Activated CD8-positive, alpha-beta T cell treated with anti-CD3 and anti-CD28 coated beads, Interleukin-2, amount 10 ng/mL, durations not matched to agents 7 days and 5 days (primary cell): ENCODE data around the gene CRBN. TPM values are rescaled to one million over a fixed set of nuclear protein-coding genes. Genes with fewer than 3 reads are reported as not detected.
A peak's percentile ranks its signal among the peaks of the same experiment; 100 is the strongest.

Experiments
- ATAC-seq: fragments of 150-1000 bp; cut with Tn5 transposase; one replicate; pipeline ENCODE4 v1.10.0; 2021; ENCODE audit warnings: moderate library complexity
- CTCF ChIA-PET: fragments of 350-600 bp; sonication (Branson Sonifier 250); formaldehyde crosslinking; loops from one replicate; lab custom pipeline; 2021; ENCODE audit warnings: antibody characterized with exemption; lab: Charles Lee
- POLR2A ChIA-PET: fragments of 350-600 bp; sonication (Branson Sonifier 250); formaldehyde crosslinking; loops from one replicate; lab custom pipeline; 2021; ENCODE audit warnings: antibody characterized with exemption; lab: Charles Lee
- DNase-seq: peaks from one replicate; pipeline ENCODE4 v3.0.0-alpha.2; 2020
- H3K27ac Mint-ChIP-seq: one replicate; pipeline ENCODE4 v1.8.0; 2021; ENCODE audit warnings: mild to moderate bottlenecking, mixed read lengths
- H3K27me3 Mint-ChIP-seq: one replicate; pipeline ENCODE4 v1.8.0; 2021; ENCODE audit warnings: low read depth, mixed read lengths
- H3K36me3 Mint-ChIP-seq: one replicate; pipeline ENCODE4 v1.8.0; 2021; ENCODE audit warnings: low read depth, mixed read lengths
- H3K4me1 Mint-ChIP-seq: one replicate; pipeline ENCODE4 v1.8.0; 2021; ENCODE audit warnings: low read depth, mixed read lengths
- H3K4me3 Mint-ChIP-seq: one replicate; pipeline ENCODE4 v1.8.0; 2021; ENCODE audit warnings: mild to moderate bottlenecking, mixed read lengths
- H3K9me3 Mint-ChIP-seq: one replicate; pipeline ENCODE4 v1.8.0; 2022; ENCODE audit warnings: mixed read lengths; ENCODE audit not compliant: insufficient read depth
- total RNA-seq, 2 experiments: library from RNA; stranded (reverse); gene quantifications; one replicate each; pipeline ENCODE4 v1.2.3, GENCODE V29; 2021

CRBN gene
- total RNA-seq: 10 to 100 TPM; 52.0 to 56.7 TPM

GRCh38 chr3:3179407-3180094 lies at the start of gene CRBN:
Gene CRBN (minus strand): TSS chr3:3179691. CDS start chr3:3179687, 4 bp downstream.
- Mint-ChIP-seq H3K27me3 (peaks cover 5% of the 10 kb centered on the region), H3K4me1 (peaks cover 45% of the 10 kb centered on the region), H3K36me3 (peaks cover 25% of the 10 kb centered on the region), H3K9me3 (no peaks in the 10 kb centered on the region), H3K27ac (peak within 1 kb of the TSS; percentile 83), H3K4me3 (peak within 1 kb of the TSS; percentile 85)
- ATAC-seq: peak; percentile 97
- POLR2A ChIA-PET: interaction anchor here (0.6 kb wide), 2 partner anchors 13 to 20 kb away, joined by 3 to 5 read pairs; no protein-coding TSS in a partner anchor
- peak; percentile 92 for DNase-seq
- CTCF ChIA-PET: interaction anchor here (0.7 to 1.7 kb wide), 7 partner anchors 9 to 1103 kb away, joined by 3 to 6 read pairs (median 4); no protein-coding TSS in a partner anchor

DNA sequence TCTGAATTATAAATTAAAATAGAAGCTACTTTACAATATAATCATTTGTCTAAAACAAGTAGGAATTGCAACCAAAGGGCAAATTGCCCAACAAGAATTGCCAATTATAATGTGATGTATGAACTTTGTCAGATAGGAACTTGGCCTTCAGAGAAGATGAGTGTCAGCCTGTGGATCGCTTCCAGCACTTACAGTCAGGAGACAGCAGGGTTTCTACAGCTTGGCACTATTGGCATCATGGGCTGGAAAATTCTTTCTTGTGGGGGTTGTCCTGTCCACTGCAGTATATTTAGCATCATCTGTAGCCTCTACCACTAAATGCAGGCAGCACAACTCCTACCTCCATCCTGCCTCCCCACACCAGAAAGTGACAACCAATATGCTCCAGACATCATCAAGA lies 48.1 kb upstream of the CRBN start:
- Mint-ChIP-seq H3K4me1 (no peaks in the 10 kb centered on the region), H3K27me3 (no peaks in the 10 kb centered on the region)

GRCh38 chr3:3221528-3221927 lies 42.0 kb upstream of the CRBN start:
- ATAC-seq: no peak
- H3K36me3 Mint-ChIP-seq: no peaks in the 10 kb centered on the region
- no peak for DNase-seq
- ChIA-PET POLR2A (no interaction called here), CTCF (no interaction called here)
- H3K4me3 Mint-ChIP-seq: no peak overlapping the region
- H3K27ac Mint-ChIP-seq: no peak overlapping the region
- no peaks in the 10 kb centered on the region for H3K9me3 Mint-ChIP-seq
- peaks cover 3% of the 10 kb centered on the region for H3K27me3 Mint-ChIP-seq
- no peaks in the 10 kb centered on the region for H3K4me1 Mint-ChIP-seq

More for the DNA sequence above, 48.1 kb upstream of the CRBN start:
- ATAC-seq: no peak
- ChIA-PET CTCF (no interaction called here), POLR2A (no interaction called here)
- no peaks in the 10 kb centered on the region for H3K36me3 Mint-ChIP-seq
- no peak overlapping the region for H3K27ac Mint-ChIP-seq
- no peaks in the 10 kb centered on the region for H3K9me3 Mint-ChIP-seq
- no peak for DNase-seq
- no peak overlapping the region for H3K4me3 Mint-ChIP-seq

GRCh38 chr3:3216401-3216800 lies 36.9 kb upstream of the CRBN start:
- no peaks in the 10 kb centered on the region for H3K36me3 Mint-ChIP-seq
- ChIA-PET CTCF (no interaction called here), POLR2A (no interaction called here)
- ATAC-seq (no peak), DNase-seq (no peak)
- no peaks in the 10 kb centered on the region for H3K4me1 Mint-ChIP-seq
- H3K27ac Mint-ChIP-seq: no peak overlapping the region
- no peaks in the 10 kb centered on the region for H3K9me3 Mint-ChIP-seq
- no peak overlapping the region for H3K4me3 Mint-ChIP-seq
- peaks cover 3% of the 10 kb centered on the region for H3K27me3 Mint-ChIP-seq

DNA sequence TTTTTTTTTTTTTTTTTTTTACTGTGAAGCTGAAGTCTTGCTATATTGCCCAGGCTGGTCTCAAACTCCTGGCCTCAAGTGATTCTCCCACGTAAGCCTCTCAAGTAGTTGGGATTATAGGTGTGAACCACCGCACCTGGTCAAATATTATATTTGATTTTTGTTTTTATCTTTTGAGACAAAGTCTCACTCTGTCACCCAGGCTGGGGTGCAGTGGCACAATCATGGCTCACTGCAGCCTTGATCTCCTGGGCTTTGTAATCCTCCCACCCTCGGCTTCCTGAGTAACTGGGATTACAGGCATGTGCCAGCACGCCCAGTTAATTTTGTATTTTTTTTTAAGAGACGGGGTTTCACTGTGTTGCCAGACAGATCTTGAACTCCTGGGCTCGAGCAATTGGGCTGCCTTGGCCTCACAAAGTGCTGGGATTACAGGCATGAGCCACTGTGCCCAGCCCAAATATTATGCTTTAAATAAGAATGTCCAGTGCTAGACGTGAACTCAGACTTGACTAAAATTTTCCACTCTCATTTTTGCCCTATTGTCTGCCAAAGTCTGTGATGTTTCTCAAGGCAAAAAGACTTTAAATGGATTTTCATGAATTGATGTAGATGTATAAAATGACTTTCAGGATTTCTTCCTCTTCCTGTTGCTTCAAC lies 33.4 kb upstream of the CRBN start:
- DNase-seq (no peak), ATAC-seq (no peak)
- no peak overlapping the region for H3K27ac Mint-ChIP-seq
- H3K27me3 Mint-ChIP-seq: peaks cover 5% of the 10 kb centered on the region
- H3K4me3 Mint-ChIP-seq: no peak overlapping the region
- no peaks in the 10 kb centered on the region for H3K4me1 Mint-ChIP-seq
- ChIA-PET POLR2A (no interaction called here), CTCF (interaction anchor here (3.9 kb wide), 1 partner anchor 12 kb away, joined by 29 read pairs; no protein-coding TSS in a partner anchor)
- H3K36me3 Mint-ChIP-seq: no peaks in the 10 kb centered on the region
- no peaks in the 10 kb centered on the region for H3K9me3 Mint-ChIP-seq

- ATAC-seq: no peak
- POLR2A ChIA-PET: no interaction called here
- H3K27ac Mint-ChIP-seq: no peak overlapping the region
Measured at GRCh38 chr3:3209714-3210113, 30.2 kb upstream of the CRBN start.

GRCh38 chr3:3209057-3209456 lies 29.6 kb upstream of the CRBN start:
- no peak for ATAC-seq
- ChIA-PET POLR2A (no interaction called here), CTCF (interaction anchor here (1.9 to 3.9 kb wide), 2 partner anchors 9 to 789 kb away, joined by 7 to 29 read pairs; no protein-coding TSS in a partner anchor)
- Mint-ChIP-seq H3K4me3 (no peak overlapping the region), H3K4me1 (no peaks in the 10 kb centered on the region), H3K27ac (no peak overlapping the region), H3K36me3 (no peaks in the 10 kb centered on the region), H3K9me3 (no peaks in the 10 kb centered on the region), H3K27me3 (peaks cover 2% of the 10 kb centered on the region)
- DNase-seq: no peak

More at GRCh38 chr3:3209714-3210113, 30.2 kb upstream of the CRBN start:
- Mint-ChIP-seq H3K4me1 (no peaks in the 10 kb centered on the region), H3K4me3 (no peak overlapping the region), H3K27me3 (peaks cover 2% of the 10 kb centered on the region), H3K36me3 (no peaks in the 10 kb centered on the region), H3K9me3 (no peaks in the 10 kb centered on the region)
- CTCF ChIA-PET: interaction anchor here (1.9 to 3.9 kb wide), 2 partner anchors 9 to 788 kb away, joined by 7 to 29 read pairs; no protein-coding TSS in a partner anchor
- no peak for DNase-seq

DNA sequence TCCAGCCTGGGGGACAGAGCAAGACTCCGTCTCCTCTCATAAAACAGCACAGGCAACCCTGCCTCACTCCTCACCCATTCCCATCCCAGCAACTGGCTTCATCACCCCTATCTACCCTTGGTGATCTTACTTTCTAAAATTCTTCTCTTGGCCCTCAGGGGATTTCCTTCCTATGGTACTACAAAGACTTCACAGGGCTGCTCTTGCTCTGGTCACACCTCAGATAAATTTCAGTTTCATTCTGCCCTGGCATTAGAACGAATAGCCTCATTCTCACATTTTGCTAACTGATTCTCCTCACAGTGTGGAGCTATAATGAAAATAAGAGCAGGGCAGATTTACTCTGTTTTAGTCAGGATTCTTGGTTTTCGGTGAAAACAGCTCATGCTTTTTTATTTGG lies 22.1 kb upstream of the CRBN start:
- no peak overlapping the region for H3K4me3 Mint-ChIP-seq
- DNase-seq: no peak
- H3K9me3 Mint-ChIP-seq: no peaks in the 10 kb centered on the region
- POLR2A ChIA-PET: interaction anchor here (1.2 kb wide), 1 partner anchor 796 kb away, joined by 3 read pairs; no protein-coding TSS in a partner anchor
- H3K27me3 Mint-ChIP-seq: peaks cover 5% of the 10 kb centered on the region
- no peaks in the 10 kb centered on the region for H3K36me3 Mint-ChIP-seq
- peak; percentile 61 for ATAC-seq
- H3K27ac Mint-ChIP-seq: no peak overlapping the region
- H3K4me1 Mint-ChIP-seq: peaks cover 16% of the 10 kb centered on the region
- CTCF ChIA-PET: interaction anchor here (1.2 to 5.1 kb wide), 11 partner anchors 9 to 1092 kb away, joined by 3 to 81 read pairs (median 6); no protein-coding TSS in a partner anchor

GRCh38 chr3:3200632-3201212 lies 21.2 kb upstream of the CRBN start:
- DNase-seq: peak; percentile 43

GRCh38 chr3:3199306-3199705 lies 19.8 kb upstream of the CRBN start:
- POLR2A ChIA-PET: no interaction called here
- no peak overlapping the region for H3K4me3 Mint-ChIP-seq
- no peak overlapping the region for H3K27ac Mint-ChIP-seq

More at GRCh38 chr3:3200632-3201212, 21.2 kb upstream of the CRBN start:
- ChIA-PET CTCF (interaction anchor here (0.7 to 5.1 kb wide), 22 partner anchors 9 to 1092 kb away, joined by 3 to 81 read pairs (median 4); no protein-coding TSS in a partner anchor), POLR2A (interaction anchor here (1.2 kb wide), 1 partner anchor 797 kb away, joined by 3 read pairs; no protein-coding TSS in a partner anchor)
- H3K4me3 Mint-ChIP-seq: no peak overlapping the region
- no peak overlapping the region for H3K27ac Mint-ChIP-seq
- no peaks in the 10 kb centered on the region for H3K36me3 Mint-ChIP-seq
- H3K9me3 Mint-ChIP-seq: no peaks in the 10 kb centered on the region
- peaks cover 16% of the 10 kb centered on the region for H3K4me1 Mint-ChIP-seq
- H3K27me3 Mint-ChIP-seq: peaks cover 5% of the 10 kb centered on the region
- ATAC-seq: no peak

DNA sequence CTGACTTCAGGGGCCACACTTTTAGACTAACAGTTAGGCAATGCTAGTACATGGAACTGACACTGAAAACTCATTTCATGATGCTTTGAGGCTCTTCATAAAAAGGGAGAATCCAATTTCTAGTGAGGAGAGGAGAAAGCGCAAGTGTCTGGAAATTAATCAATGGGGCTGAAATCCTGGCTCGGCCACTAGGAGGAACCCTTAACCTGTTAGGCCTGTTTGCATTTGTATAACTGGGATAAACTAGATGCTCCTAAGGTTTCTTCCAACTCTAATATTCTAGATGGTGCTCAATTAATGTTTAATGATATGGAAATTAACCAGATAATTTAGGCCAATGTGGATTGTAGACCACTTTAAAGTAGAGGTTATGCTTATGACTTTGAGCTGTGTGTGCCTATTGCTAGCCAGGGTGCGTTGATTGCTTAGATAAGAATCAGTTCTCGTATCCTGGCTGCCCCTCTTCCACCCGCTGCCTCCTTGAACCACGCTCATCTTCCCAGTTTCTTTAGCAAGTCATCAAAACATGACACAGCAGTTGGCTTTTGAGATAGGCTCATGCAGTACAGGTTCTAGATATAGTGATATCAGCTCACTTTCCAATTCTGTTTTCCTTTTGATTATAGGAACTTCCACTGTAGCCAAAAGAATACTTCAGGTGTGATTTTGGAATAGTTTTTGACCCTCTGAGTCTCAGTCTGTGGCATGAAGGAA lies 16.8 kb upstream of the CRBN start:
- ATAC-seq (no peak), DNase-seq (no peak)
- no peaks in the 10 kb centered on the region for H3K9me3 Mint-ChIP-seq
- H3K27me3 Mint-ChIP-seq: peaks cover 5% of the 10 kb centered on the region
- H3K36me3 Mint-ChIP-seq: no peaks in the 10 kb centered on the region
- H3K27ac Mint-ChIP-seq: no peak overlapping the region
- CTCF ChIA-PET: interaction anchor here (0.6 to 1.7 kb wide), 4 partner anchors 22 to 1076 kb away, joined by 3 to 8 read pairs (median 3); no protein-coding TSS in a partner anchor
- POLR2A ChIA-PET: no interaction called here
- H3K4me3 Mint-ChIP-seq: no peak overlapping the region
- peaks cover 30% of the 10 kb centered on the region for H3K4me1 Mint-ChIP-seq

More at GRCh38 chr3:3199306-3199705, 19.8 kb upstream of the CRBN start:
- no peak for DNase-seq
- no peak for ATAC-seq
- Mint-ChIP-seq H3K27me3 (peaks cover 5% of the 10 kb centered on the region), H3K9me3 (no peaks in the 10 kb centered on the region), H3K36me3 (no peaks in the 10 kb centered on the region), H3K4me1 (peaks cover 24% of the 10 kb centered on the region)
- CTCF ChIA-PET: interaction anchor here (0.9 to 5.1 kb wide), 5 partner anchors 12 to 1090 kb away, joined by 3 to 81 read pairs (median 29); no protein-coding TSS in a partner anchor
